Activated naive CD8-positive, alpha-beta T cell treated with anti-CD3 and anti-CD28 coated beads for 36 hours (primary cell): ENCODE measurements around the gene VWA1. TPM values are rescaled to one million over a fixed set of nuclear protein-coding genes. Genes with fewer than 3 reads are reported as not detected.
"Not testable (repeated sequence)": the region's sequence is repeated elsewhere in the genome, so short reads cannot be mapped to it uniquely, and the experiment has no call there.

ENCODE experiments used
- DNase-seq: peaks from one replicate; pipeline ENCODE4 v3.0.0; 2021
- H3K27ac Mint-ChIP-seq: one replicate; pipeline ENCODE4 v1.8.0; 2022; ENCODE audit warnings: mild to moderate bottlenecking, moderate library complexity, mixed read lengths
- H3K27me3 Mint-ChIP-seq: one replicate; pipeline ENCODE4 v1.8.0; 2022; ENCODE audit warnings: mild to moderate bottlenecking, mixed read lengths
- H3K36me3 Mint-ChIP-seq: one replicate; pipeline ENCODE4 v1.8.0; 2021; ENCODE audit warnings: mild to moderate bottlenecking, mixed read lengths
- H3K4me1 Mint-ChIP-seq: one replicate; pipeline ENCODE4 v1.8.0; 2021; ENCODE audit warnings: mixed read lengths
- H3K4me3 Mint-ChIP-seq: one replicate; pipeline ENCODE4 v1.8.0; 2022; ENCODE audit warnings: mild to moderate bottlenecking, moderate library complexity, mixed read lengths
- H3K9me3 Mint-ChIP-seq: one replicate; pipeline ENCODE4 v1.8.0; 2022; ENCODE audit warnings: mixed read lengths
- total RNA-seq, 2 experiments: library from RNA; stranded (reverse); gene quantifications; one replicate each; pipeline ENCODE4 v1.2.3, GENCODE V29; 2021

The VWA1 gene
- total RNA-seq, 2 experiments from 2014 or later = 0.25 to 0.44 TPM

GRCh38 chr1:1425753-1426495, 9.6 kb upstream of the VWA1 start:
- H3K4me1 Mint-ChIP-seq = peaks cover 7% of the 10 kb centered on the region
- H3K36me3 Mint-ChIP-seq = no peaks in the 10 kb centered on the region
- H3K4me3 Mint-ChIP-seq = no peak overlapping the region
- peaks cover 57% of the 10 kb centered on the region for H3K27me3 Mint-ChIP-seq
- no peak overlapping the region for H3K27ac Mint-ChIP-seq
- DNase-seq = no peak
- no peaks in the 10 kb centered on the region for H3K9me3 Mint-ChIP-seq

- no peaks in the 10 kb centered on the region for H3K36me3 Mint-ChIP-seq
- no peak overlapping the region for H3K27ac Mint-ChIP-seq
- peaks cover 59% of the 10 kb centered on the region for H3K27me3 Mint-ChIP-seq
- H3K4me1 Mint-ChIP-seq = peaks cover 7% of the 10 kb centered on the region
- H3K9me3 Mint-ChIP-seq = no peaks in the 10 kb centered on the region
- no peak for DNase-seq
- H3K4me3 Mint-ChIP-seq = no peak overlapping the region
Observed at GRCh38 chr1:1426496-1427105, 8.9 kb upstream of the VWA1 start.

- Mint-ChIP-seq H3K27ac (no peak overlapping the region), H3K4me3 (no peak overlapping the region), H3K36me3 (no peaks in the 10 kb centered on the region), H3K4me1 (peaks cover 7% of the 10 kb centered on the region), H3K27me3 (peaks cover 61% of the 10 kb centered on the region), H3K9me3 (no peaks in the 10 kb centered on the region)
- DNase-seq = no peak
Observed at GRCh38 chr1:1427106-1427819, 8.2 kb upstream of the VWA1 start.

GRCh38 chr1:1427820-1428148, 7.7 kb upstream of the VWA1 start:
- no peak overlapping the region for H3K27ac Mint-ChIP-seq
- H3K27me3 Mint-ChIP-seq = peaks cover 59% of the 10 kb centered on the region
- H3K9me3 Mint-ChIP-seq = no peaks in the 10 kb centered on the region
- H3K4me3 Mint-ChIP-seq = no peak overlapping the region
- DNase-seq = no peak
- H3K36me3 Mint-ChIP-seq = no peaks in the 10 kb centered on the region
- H3K4me1 Mint-ChIP-seq = peaks cover 4% of the 10 kb centered on the region

- no peak for DNase-seq
- Mint-ChIP-seq H3K9me3 (no peaks in the 10 kb centered on the region), H3K4me3 (no peak overlapping the region), H3K36me3 (no peaks in the 10 kb centered on the region), H3K27me3 (peaks cover 55% of the 10 kb centered on the region), H3K4me1 (peaks cover under 1% of the 10 kb centered on the region), H3K27ac (no peak overlapping the region)
Observed at GRCh38 chr1:1428174-1428573, 7.3 kb upstream of the VWA1 start.

GRCh38 chr1:1428967-1429366, 6.5 kb upstream of the VWA1 start:
- H3K9me3 Mint-ChIP-seq, DNase-seq, H3K4me1 Mint-ChIP-seq, H3K27ac Mint-ChIP-seq, H3K36me3 Mint-ChIP-seq, H3K4me3 Mint-ChIP-seq: not testable (repeated sequence)
- peaks cover 54% of the 10 kb centered on the region for H3K27me3 Mint-ChIP-seq

GRCh38 chr1:1429671-1430073, 5.8 kb upstream of the VWA1 start:
- no peaks in the 10 kb centered on the region for H3K36me3 Mint-ChIP-seq

GRCh38 chr1:1430114-1430982, 5.1 kb upstream of the VWA1 start:
- Mint-ChIP-seq H3K27me3 (peaks cover 51% of the 10 kb centered on the region), H3K4me3 (no peak overlapping the region), H3K9me3 (no peaks in the 10 kb centered on the region), H3K27ac (no peak overlapping the region), H3K36me3 (no peaks in the 10 kb centered on the region), H3K4me1 (peaks cover 6% of the 10 kb centered on the region)
- no peak for DNase-seq

More at GRCh38 chr1:1429671-1430073, 5.8 kb upstream of the VWA1 start:
- H3K4me1 Mint-ChIP-seq = peaks cover 3% of the 10 kb centered on the region
- no peaks in the 10 kb centered on the region for H3K9me3 Mint-ChIP-seq
- no peak overlapping the region for H3K27ac Mint-ChIP-seq
- DNase-seq = no peak
- no peak overlapping the region for H3K4me3 Mint-ChIP-seq
- H3K27me3 Mint-ChIP-seq = peaks cover 51% of the 10 kb centered on the region

- H3K9me3 Mint-ChIP-seq = no peaks in the 10 kb centered on the region
- H3K27ac Mint-ChIP-seq = no peak overlapping the region
- DNase-seq = no peak
- H3K4me1 Mint-ChIP-seq = peaks cover 6% of the 10 kb centered on the region
- peaks cover 47% of the 10 kb centered on the region for H3K27me3 Mint-ChIP-seq
- no peaks in the 10 kb centered on the region for H3K36me3 Mint-ChIP-seq
- H3K4me3 Mint-ChIP-seq = no peak overlapping the region
Observed at GRCh38 chr1:1430992-1431844, 4.3 kb upstream of the VWA1 start.

GRCh38 chr1:1431845-1432273, 3.6 kb upstream of the VWA1 start:
- H3K27ac Mint-ChIP-seq = no peak overlapping the region
- no peaks in the 10 kb centered on the region for H3K9me3 Mint-ChIP-seq
- peaks cover 6% of the 10 kb centered on the region for H3K4me1 Mint-ChIP-seq
- peaks cover 47% of the 10 kb centered on the region for H3K27me3 Mint-ChIP-seq
- H3K4me3 Mint-ChIP-seq = no peak overlapping the region
- no peaks in the 10 kb centered on the region for H3K36me3 Mint-ChIP-seq
- DNase-seq = no peak

GRCh38 chr1:1432274-1432950, 3.1 kb upstream of the VWA1 start:
- Mint-ChIP-seq H3K27me3 (peaks cover 44% of the 10 kb centered on the region), H3K36me3 (no peaks in the 10 kb centered on the region)

GRCh38 chr1:1432951-1433803, 2.3 kb upstream of the VWA1 start:
- no peak for DNase-seq
- no peak overlapping the region for H3K4me3 Mint-ChIP-seq
- no peaks in the 10 kb centered on the region for H3K36me3 Mint-ChIP-seq
- H3K27ac Mint-ChIP-seq = peak overlapping the region; percentile 45
- H3K4me1 Mint-ChIP-seq = peaks cover 6% of the 10 kb centered on the region
- no peaks in the 10 kb centered on the region for H3K9me3 Mint-ChIP-seq
- peaks cover 43% of the 10 kb centered on the region for H3K27me3 Mint-ChIP-seq

More at GRCh38 chr1:1432274-1432950, 3.1 kb upstream of the VWA1 start:
- Mint-ChIP-seq H3K4me1 (peaks cover 6% of the 10 kb centered on the region), H3K4me3 (no peak overlapping the region), H3K9me3 (no peaks in the 10 kb centered on the region), H3K27ac (no peak overlapping the region)
- DNase-seq = no peak

- H3K9me3 Mint-ChIP-seq = no peaks in the 10 kb centered on the region
- no peak overlapping the region for H3K4me3 Mint-ChIP-seq
- peak; percentile 81 for DNase-seq
- H3K4me1 Mint-ChIP-seq = peaks cover 6% of the 10 kb centered on the region
- peak overlapping the region; percentile 45 for H3K27ac Mint-ChIP-seq
- H3K36me3 Mint-ChIP-seq = no peaks in the 10 kb centered on the region
- H3K27me3 Mint-ChIP-seq = peaks cover 43% of the 10 kb centered on the region
Observed at GRCh38 chr1:1433804-1434130, 1.7 kb upstream of the VWA1 start.
